Left ventricle myocardium inferior (tissue), 1 donor: ENCODE data around the gene IPO4. TPM values are rescaled to one million over a fixed set of nuclear protein-coding genes. Genes with fewer than 3 reads are reported as not detected.

Experiments used
- DNase-seq: peaks from one replicate; pipeline ENCODE4 v3.0.0-alpha.2; 2020
- H3K27ac ChIP-seq: fragments of 200-600 bp; replicated peaks from 2 replicates; pipeline ENCODE4 v1.8.0; 2021
- H3K27me3 ChIP-seq: fragments of 200-600 bp; 2 replicates; pipeline ENCODE4 v1.8.0; 2021; ENCODE audit warnings: low read depth
- H3K36me3 ChIP-seq: fragments of 200-600 bp; 2 replicates; pipeline ENCODE4 v1.8.0; 2021
- H3K4me1 ChIP-seq: fragments of 200-600 bp; 2 replicates; pipeline ENCODE4 v1.8.0; 2021
- H3K4me3 ChIP-seq: fragments of 200-600 bp; 2 replicates; pipeline ENCODE4 v1.8.0; 2021; ENCODE audit warnings: mild to moderate bottlenecking, moderate library complexity
- H3K9me3 ChIP-seq: fragments of 200-600 bp; replicated peaks from 2 replicates; pipeline ENCODE4 v1.8.0; 2021
- intact Hi-C: fragments of 100-400 bp; cut with micrococcal nuclease; formaldehyde crosslinking; loops from one replicate; pipeline ENCODE4 v1.11.0; 2022
- total RNA-seq: library from RNA; stranded (reverse); fragmentation: NEBNext Ultra II Directional; extraction: Animal tissue kit (Norgen Biotek cat#: 25700); gene quantifications from one replicate; pipeline ENCODE4 v1.2.1, GENCODE V29; 2021
- TF ChIP-seq, protein P1 (sequence below): fragments of 200-600 bp; IDR thresholded peaks from 2 replicates; pipeline ENCODE4 v1.8.0; 2021; ENCODE audit warnings: antibody characterized with exemption, mild to moderate bottlenecking, borderline replicate concordance
- donor health status: DM: no; HTN: yes; CAD: no; lungs with severe emphysema.

IPO4 gene
- total RNA-seq, 1 donor from 2014 or later = 13.3 TPM

DNA sequence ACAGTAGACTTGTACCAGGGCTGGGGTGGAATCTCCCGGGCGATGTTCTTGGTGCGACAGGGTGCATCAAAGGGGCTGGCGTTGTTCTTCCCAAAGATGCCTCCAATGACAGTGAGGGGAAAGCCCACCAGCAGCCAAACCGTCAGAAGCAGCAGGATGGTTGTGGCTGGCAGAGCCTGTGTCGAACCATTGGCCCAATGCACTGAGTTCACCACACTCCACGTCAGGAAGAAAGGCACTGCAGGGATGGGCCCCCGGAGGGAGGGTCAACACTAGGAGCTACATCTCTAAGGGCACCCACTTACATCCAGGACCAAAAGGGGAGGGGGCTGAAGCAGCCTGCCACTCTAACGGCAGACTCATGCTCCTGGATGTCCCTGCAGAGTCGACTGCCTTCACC is 1.8 kb upstream of the IPO4 start:
- peaks cover 54% of the 10 kb centered on the region for H3K36me3 ChIP-seq
- DNase-seq = no peak
- no peaks in the 10 kb centered on the region for H3K9me3 ChIP-seq
- no peaks in the 10 kb centered on the region for H3K27me3 ChIP-seq
- H3K4me3 ChIP-seq = no peak overlapping the region
- H3K27ac ChIP-seq = no peak overlapping the region
- peaks cover 36% of the 10 kb centered on the region for H3K4me1 ChIP-seq
- intact Hi-C loops = no loop called here
- TF ChIP-seq, protein P1, sequence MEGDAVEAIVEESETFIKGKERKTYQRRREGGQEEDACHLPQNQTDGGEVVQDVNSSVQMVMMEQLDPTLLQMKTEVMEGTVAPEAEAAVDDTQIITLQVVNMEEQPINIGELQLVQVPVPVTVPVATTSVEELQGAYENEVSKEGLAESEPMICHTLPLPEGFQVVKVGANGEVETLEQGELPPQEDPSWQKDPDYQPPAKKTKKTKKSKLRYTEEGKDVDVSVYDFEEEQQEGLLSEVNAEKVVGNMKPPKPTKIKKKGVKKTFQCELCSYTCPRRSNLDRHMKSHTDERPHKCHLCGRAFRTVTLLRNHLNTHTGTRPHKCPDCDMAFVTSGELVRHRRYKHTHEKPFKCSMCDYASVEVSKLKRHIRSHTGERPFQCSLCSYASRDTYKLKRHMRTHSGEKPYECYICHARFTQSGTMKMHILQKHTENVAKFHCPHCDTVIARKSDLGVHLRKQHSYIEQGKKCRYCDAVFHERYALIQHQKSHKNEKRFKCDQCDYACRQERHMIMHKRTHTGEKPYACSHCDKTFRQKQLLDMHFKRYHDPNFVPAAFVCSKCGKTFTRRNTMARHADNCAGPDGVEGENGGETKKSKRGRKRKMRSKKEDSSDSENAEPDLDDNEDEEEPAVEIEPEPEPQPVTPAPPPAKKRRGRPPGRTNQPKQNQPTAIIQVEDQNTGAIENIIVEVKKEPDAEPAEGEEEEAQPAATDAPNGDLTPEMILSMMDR = no peak

DNA sequence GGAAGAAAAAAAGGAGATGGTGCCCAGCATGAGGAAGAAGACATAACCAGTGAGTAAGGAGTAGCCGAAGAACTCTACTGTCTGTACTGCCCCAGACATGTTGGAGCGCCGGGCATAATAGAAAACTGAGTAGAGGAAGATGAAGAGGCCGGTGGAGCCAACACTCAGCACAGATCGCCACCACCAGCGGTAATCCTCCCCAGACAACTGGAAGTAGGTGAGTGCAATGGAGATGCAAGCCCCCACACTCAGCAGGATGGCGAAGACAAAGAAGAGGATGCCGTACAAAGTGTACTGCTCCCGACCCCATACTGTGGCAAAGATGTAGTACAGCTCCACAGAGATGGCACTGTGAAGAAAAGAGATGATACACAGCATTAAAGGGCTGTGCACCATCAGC is 844 bp upstream of the IPO4 start:
- Histone ChIP-seq H3K36me3 (peaks cover 63% of the 10 kb centered on the region), H3K9me3 (no peaks in the 10 kb centered on the region), H3K27ac (peak overlapping the region; percentile 77), H3K27me3 (no peaks in the 10 kb centered on the region), H3K4me3 (no peak overlapping the region), H3K4me1 (peaks cover 27% of the 10 kb centered on the region)
- TF ChIP-seq, protein P1 = no peak
- intact Hi-C loops = no loop called here
- DNase-seq = no peak

DNA sequence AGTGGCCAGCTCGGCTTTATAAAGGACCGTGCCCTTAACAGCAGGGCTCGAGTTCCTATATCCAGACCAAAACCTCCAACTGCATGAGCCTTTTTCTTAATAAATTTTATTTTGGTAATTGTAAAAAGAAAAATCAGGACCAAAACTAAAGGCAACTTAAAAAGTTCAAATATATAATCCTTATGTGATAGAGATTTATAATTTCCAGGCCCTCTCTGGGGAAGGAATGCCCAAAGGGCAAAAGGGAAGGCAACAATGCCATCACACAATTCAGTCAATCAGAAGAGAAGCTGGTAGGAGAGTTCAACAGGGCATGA is 401 bp upstream of the IPO4 start:
- intact Hi-C loops = no loop called here
- H3K9me3 ChIP-seq = no peaks in the 10 kb centered on the region
- no peak for DNase-seq
- H3K27ac ChIP-seq = peak overlapping the region; percentile 77
- no peaks in the 10 kb centered on the region for H3K27me3 ChIP-seq
- peaks cover 22% of the 10 kb centered on the region for H3K4me1 ChIP-seq
- peaks cover 66% of the 10 kb centered on the region for H3K36me3 ChIP-seq
- TF ChIP-seq, protein P1 = no peak
- peak overlapping the region; percentile 83 for H3K4me3 ChIP-seq

DNA sequence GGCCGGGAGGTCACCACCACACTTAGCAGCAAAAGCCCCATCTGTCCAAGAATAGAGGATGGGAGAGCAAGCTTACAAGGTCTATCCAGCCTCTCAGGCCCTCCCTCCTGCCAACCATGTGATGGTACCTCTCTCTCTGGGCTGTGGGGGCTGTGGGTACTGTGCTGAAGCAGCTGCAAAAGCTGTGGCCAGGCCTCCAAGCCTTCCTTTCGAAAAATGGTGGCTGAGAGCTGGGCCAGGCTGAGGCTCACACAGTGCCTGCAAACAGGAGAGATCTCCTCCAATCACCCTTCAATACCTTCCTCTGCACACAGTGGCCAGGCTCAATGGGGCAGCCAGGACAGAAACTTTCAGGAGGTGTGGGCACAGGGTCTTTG is 1.1 kb downstream of the IPO4 start:
- intact Hi-C loops = no loop called here
- DNase-seq = no peak
- peak overlapping the region; percentile 83 for H3K4me3 ChIP-seq
- H3K27ac ChIP-seq = no peak overlapping the region
- no peaks in the 10 kb centered on the region for H3K27me3 ChIP-seq
- H3K36me3 ChIP-seq = peaks cover 69% of the 10 kb centered on the region
- H3K9me3 ChIP-seq = no peaks in the 10 kb centered on the region
- peaks cover 21% of the 10 kb centered on the region for H3K4me1 ChIP-seq
- TF ChIP-seq, protein P1 = no peak

DNA sequence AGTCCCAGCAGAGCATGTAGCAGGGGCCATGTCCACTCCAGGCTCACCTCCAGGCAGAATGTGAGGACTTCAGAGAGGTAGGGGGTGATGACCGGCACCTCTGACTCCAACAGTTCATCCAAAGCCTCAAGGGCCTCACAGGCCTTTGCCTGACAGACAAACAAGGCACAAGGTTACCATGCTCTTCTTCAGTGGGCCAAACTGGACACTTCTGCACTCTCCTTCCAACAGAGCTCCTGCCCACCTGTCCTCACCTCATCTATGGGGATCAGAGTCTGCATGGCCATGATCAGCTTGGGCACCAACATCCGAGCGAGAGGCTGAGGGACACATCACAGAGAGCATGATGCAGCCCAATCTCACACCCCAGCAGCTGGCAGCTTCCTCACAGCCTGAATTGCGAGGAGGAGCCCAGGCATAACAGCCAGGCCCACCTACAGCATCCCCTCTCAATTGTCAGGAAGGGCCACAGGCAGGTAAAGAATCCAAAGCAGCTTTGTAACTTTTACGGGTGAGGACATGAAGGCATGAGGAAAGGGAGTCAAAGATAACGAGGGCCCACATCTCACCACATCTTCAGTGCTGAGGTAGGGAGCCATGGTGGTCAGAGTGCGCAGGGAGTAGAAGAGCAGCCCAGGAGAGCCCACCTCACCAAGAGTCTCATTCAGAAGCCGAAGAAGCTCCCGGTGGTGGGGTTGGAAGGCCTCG is 1.6 kb downstream of the IPO4 start:
- intact Hi-C loops = no loop called here
- Histone ChIP-seq H3K27me3 (no peaks in the 10 kb centered on the region), H3K4me1 (peaks cover 21% of the 10 kb centered on the region), H3K36me3 (peaks cover 69% of the 10 kb centered on the region), H3K4me3 (no peak overlapping the region), H3K27ac (no peak overlapping the region), H3K9me3 (no peaks in the 10 kb centered on the region)
- TF ChIP-seq, protein P1 = no peak
- no peak for DNase-seq
